ENCODE measurements around the gene CPT1B.

DNA sequence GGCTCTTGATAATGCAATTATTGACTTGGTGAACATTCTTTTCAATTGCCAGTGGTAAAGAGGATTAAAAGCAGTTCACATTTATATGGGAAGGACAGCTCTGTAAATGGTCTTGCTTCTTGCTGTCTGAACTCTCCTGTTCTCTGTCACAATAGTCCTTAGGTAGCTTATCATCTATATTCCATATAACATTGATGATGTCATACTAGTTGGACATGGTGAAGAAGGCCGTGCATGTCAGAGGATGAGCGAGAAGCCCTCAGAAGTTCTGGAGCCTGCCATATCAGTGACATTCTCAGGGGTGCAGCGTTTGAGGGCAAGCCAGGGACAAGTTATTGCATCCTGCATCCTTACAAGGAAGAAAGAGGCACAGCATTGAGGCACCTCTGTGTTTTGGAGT is 7.0 kb upstream of the CPT1B start:
- no peak for TF ChIP-seq POLR2A (IDR thresholded peaks at IDR 0.05)
- TF ChIP-seq, protein P1, sequence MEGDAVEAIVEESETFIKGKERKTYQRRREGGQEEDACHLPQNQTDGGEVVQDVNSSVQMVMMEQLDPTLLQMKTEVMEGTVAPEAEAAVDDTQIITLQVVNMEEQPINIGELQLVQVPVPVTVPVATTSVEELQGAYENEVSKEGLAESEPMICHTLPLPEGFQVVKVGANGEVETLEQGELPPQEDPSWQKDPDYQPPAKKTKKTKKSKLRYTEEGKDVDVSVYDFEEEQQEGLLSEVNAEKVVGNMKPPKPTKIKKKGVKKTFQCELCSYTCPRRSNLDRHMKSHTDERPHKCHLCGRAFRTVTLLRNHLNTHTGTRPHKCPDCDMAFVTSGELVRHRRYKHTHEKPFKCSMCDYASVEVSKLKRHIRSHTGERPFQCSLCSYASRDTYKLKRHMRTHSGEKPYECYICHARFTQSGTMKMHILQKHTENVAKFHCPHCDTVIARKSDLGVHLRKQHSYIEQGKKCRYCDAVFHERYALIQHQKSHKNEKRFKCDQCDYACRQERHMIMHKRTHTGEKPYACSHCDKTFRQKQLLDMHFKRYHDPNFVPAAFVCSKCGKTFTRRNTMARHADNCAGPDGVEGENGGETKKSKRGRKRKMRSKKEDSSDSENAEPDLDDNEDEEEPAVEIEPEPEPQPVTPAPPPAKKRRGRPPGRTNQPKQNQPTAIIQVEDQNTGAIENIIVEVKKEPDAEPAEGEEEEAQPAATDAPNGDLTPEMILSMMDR (IDR thresholded peaks at IDR 0.05) = no peak

Measured in esophagus squamous epithelium (tissue), 4 donors.